Nephron (organoid): ENCODE results near the gene POU2F2.

Experiments used
- H3K27ac Mint-ChIP-seq, 3 experiments: 2 replicates each; pipeline ENCODE4 v1.8.0; 2020; ENCODE audit warnings: mixed read lengths in 3 of 3, mild to moderate bottlenecking in 2 of 3, moderate library complexity in 1 of 3
- H3K27me3 Mint-ChIP-seq: 2 replicates; pipeline ENCODE4 v1.8.0; 2021; ENCODE audit warnings: low read depth, mild to moderate bottlenecking, moderate library complexity, mixed read lengths
- H3K36me3 Mint-ChIP-seq: 2 replicates; pipeline ENCODE4 v1.8.0; 2020; ENCODE audit warnings: low read depth, mixed read lengths
- H3K4me1 Mint-ChIP-seq: 2 replicates; pipeline ENCODE4 v1.8.0; 2020; ENCODE audit warnings: mixed read lengths
- H3K4me3 Mint-ChIP-seq, 3 experiments: 2 replicates each; pipeline ENCODE4 v1.8.0; 2020; ENCODE audit warnings: mild to moderate bottlenecking in 3 of 3, mixed read lengths in 3 of 3, moderate library complexity in 2 of 3
- H3K9me3 Mint-ChIP-seq: 2 replicates; pipeline ENCODE4 v1.8.0; 2020; ENCODE audit warnings: mixed read lengths
- TF ChIP-seq, protein P1 (sequence below), 3 experiments: fragments of 200-600 bp; sonication (generic); IDR thresholded peaks; one replicate each; pipeline ENCODE4 v1.5.0; 2021; ENCODE audit warnings: antibody characterized with exemption in 3 of 3; ENCODE audit not compliant: unreplicated experiment in 3 of 3

Gene POU2F2

DNA sequence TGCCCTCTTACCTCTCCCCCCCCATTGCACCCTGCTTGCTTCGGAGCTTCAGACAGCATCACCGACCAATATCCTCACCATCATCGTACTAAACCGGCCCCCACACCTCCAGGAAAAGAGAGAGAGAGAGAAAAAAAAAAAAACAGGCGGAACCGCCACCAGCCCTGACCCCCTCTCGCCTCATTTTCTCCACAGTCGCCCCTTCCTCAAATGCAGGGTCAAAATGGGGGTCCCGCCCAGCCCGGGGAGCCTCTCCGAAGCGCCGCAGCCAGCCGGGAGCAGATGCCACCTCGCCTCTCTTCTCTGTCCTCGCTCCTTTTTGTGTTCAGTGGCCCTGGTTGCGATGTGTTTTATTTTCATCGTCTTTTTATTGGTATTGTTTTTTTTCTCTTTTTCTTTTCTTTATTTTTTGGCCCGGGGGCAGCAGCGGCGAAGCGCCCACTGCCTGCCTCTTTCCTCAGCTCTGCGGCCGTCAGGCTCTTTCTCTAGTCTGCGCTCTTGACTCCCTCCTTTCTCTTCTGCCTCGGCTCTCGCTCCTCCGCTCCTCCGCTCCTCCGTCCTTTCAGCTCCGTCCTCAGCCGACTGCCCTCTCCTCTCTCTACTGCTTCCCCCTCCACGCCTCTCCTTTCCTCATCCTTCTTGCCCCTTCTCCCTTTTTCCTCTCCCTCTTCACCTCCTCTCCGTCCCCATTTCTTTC is 43.9 kb upstream of the POU2F2 start:
- TF ChIP-seq, protein P1, sequence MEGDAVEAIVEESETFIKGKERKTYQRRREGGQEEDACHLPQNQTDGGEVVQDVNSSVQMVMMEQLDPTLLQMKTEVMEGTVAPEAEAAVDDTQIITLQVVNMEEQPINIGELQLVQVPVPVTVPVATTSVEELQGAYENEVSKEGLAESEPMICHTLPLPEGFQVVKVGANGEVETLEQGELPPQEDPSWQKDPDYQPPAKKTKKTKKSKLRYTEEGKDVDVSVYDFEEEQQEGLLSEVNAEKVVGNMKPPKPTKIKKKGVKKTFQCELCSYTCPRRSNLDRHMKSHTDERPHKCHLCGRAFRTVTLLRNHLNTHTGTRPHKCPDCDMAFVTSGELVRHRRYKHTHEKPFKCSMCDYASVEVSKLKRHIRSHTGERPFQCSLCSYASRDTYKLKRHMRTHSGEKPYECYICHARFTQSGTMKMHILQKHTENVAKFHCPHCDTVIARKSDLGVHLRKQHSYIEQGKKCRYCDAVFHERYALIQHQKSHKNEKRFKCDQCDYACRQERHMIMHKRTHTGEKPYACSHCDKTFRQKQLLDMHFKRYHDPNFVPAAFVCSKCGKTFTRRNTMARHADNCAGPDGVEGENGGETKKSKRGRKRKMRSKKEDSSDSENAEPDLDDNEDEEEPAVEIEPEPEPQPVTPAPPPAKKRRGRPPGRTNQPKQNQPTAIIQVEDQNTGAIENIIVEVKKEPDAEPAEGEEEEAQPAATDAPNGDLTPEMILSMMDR (IDR thresholded peaks at IDR 0.05; ENCODE audit: unreplicated experiment in 3 of 3): no peak
- peaks cover 15% of the 10 kb centered on the region for H3K4me1 Mint-ChIP-seq
- peaks cover 37% of the 10 kb centered on the region for H3K27me3 Mint-ChIP-seq
- peak overlapping the region; percentile 69 to 91 (median 89) for H3K4me3 Mint-ChIP-seq
- H3K36me3 Mint-ChIP-seq: no peaks in the 10 kb centered on the region
- no peaks in the 10 kb centered on the region for H3K9me3 Mint-ChIP-seq
- H3K27ac Mint-ChIP-seq: no peak overlapping the region

DNA sequence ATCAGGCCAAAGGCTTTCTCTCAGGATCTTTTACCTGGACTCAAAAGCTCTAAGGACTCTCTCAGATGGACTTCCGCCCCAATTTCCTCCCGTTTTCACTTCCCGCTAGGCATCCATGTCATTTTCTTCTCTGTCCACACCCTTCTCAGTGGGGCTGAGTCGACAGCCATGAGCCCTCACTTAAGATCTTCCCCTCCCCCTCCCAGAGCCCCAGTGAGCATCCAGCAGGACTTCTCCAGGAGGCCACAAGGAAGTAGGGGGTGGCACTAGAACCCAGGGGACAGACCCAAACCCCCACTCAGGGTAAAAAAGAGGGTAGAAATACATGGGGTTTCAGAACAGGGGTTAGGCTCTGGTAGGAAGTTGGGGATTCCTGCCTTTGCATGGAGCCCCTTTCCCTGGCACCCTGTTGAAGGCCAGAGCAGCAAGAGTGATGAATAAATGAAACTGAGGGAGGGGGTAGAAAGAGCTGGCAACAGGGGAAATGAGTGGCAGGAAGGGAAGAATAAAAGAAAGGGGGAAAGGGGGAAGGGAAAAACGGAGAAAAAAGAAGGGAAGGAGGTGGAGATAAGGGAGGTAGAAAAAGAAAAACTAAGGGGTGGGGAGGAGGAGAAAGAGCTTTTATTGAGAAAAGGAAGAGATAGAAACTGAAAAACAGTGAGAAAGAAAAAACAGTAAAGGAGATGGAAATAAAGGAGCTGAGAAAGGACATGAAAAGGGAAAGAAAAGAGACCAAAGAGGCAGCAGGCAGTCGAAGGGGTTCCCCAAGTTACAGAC is 42.9 kb upstream of the POU2F2 start:
- no peak overlapping the region for H3K27ac Mint-ChIP-seq
- H3K4me1 Mint-ChIP-seq: peaks cover 18% of the 10 kb centered on the region
- H3K27me3 Mint-ChIP-seq: peaks cover 37% of the 10 kb centered on the region
- TF ChIP-seq, protein P1 (IDR thresholded peaks at IDR 0.05; ENCODE audit: unreplicated experiment in 3 of 3): no peak
- H3K4me3 Mint-ChIP-seq: peak overlapping the region; percentile 38 to 91 (median 41)
- H3K36me3 Mint-ChIP-seq: no peaks in the 10 kb centered on the region
- no peaks in the 10 kb centered on the region for H3K9me3 Mint-ChIP-seq

DNA sequence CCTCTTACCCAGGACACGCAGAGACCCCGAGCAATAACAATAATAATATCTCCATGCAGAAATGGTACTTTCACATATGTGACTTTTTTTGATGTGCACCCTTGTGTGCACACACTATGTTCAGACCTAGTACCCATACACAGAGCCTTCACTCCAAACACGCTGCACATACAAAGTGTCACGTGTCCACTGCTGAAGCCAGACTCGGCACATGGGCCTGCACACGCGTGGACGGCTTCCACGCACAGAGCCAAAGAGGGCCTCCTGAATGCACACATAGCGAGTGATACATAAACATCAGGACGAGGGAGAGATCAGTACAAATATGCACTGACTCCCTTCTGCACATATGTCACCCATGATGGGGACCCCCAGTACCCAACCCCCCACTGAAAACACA is 41.9 kb upstream of the POU2F2 start:
- Mint-ChIP-seq H3K4me1 (peaks cover 18% of the 10 kb centered on the region), H3K36me3 (no peaks in the 10 kb centered on the region), H3K4me3 (peak overlapping the region in 1 of 3 experiments; percentile 27), H3K9me3 (no peaks in the 10 kb centered on the region), H3K27me3 (peaks cover 37% of the 10 kb centered on the region), H3K27ac (no peak overlapping the region)
- TF ChIP-seq, protein P1 (IDR thresholded peaks at IDR 0.05; ENCODE audit: unreplicated experiment in 3 of 3): no peak

DNA sequence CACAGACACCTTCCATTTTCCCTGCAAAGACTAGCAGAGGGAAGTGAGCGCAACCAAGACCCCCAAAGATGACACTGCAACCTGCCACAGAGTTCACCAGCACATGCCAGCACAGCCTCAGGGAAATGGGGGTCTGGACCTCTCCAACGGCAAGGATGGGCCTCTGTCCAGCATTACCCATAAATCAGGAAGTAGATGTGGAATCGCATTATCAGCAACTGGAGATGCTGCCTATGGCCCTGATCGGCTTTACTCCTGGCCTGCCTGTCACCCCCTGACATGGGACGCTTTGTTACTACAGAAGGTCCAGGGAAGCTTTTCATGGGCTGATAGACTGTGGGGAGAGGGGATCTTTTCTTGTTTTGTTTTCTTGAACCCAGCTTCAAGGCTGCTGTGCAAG is 41.4 kb upstream of the POU2F2 start:
- Mint-ChIP-seq H3K9me3 (no peaks in the 10 kb centered on the region), H3K27ac (no peak overlapping the region), H3K4me1 (peaks cover 18% of the 10 kb centered on the region), H3K27me3 (peaks cover 41% of the 10 kb centered on the region), H3K4me3 (peak overlapping the region in 1 of 3 experiments; percentile 24), H3K36me3 (no peaks in the 10 kb centered on the region)
- TF ChIP-seq, protein P1 (IDR thresholded peaks at IDR 0.05; ENCODE audit: unreplicated experiment in 3 of 3): no peak

DNA sequence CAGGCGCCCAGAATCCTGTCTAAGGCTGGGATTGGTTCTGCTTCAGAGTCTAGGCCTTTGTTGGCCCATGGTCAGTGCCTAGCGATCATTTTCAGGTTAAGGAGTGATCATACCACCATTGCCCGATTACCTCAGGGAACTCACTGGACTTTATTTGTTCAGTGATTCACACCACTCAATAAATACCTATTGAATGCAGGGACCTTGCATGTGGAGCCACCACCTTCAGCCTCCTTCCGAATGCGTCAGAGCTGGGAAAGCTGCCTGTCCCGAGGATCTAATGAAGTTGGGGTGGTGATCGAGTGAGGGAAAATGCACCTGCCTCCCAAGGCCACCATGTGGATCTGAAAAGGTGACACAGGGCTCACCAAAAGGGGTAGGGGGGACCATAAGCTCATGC is 40.0 kb upstream of the POU2F2 start:
- H3K4me1 Mint-ChIP-seq: peaks cover 18% of the 10 kb centered on the region
- TF ChIP-seq, protein P1 (IDR thresholded peaks at IDR 0.05; ENCODE audit: unreplicated experiment in 3 of 3): no peak
- peak overlapping the region in 1 of 3 experiments; percentile 2 for H3K27ac Mint-ChIP-seq
- H3K36me3 Mint-ChIP-seq: no peaks in the 10 kb centered on the region
- no peak overlapping the region for H3K4me3 Mint-ChIP-seq
- no peaks in the 10 kb centered on the region for H3K9me3 Mint-ChIP-seq
- peaks cover 46% of the 10 kb centered on the region for H3K27me3 Mint-ChIP-seq
